NOMO-1 treated with dmso at 0.1 percent for 144 hours (cell line): ENCODE results near the gene PPP1R14C.

ENCODE experiments used
- DNase-seq: peaks from one replicate; lab custom pipeline; 2025; ENCODE audit not compliant: unreplicated experiment; lab: John Stamatoyannopoulos, UW

PPP1R14C gene, protein sequence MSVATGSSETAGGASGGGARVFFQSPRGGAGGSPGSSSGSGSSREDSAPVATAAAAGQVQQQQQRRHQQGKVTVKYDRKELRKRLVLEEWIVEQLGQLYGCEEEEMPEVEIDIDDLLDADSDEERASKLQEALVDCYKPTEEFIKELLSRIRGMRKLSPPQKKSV

DNA sequence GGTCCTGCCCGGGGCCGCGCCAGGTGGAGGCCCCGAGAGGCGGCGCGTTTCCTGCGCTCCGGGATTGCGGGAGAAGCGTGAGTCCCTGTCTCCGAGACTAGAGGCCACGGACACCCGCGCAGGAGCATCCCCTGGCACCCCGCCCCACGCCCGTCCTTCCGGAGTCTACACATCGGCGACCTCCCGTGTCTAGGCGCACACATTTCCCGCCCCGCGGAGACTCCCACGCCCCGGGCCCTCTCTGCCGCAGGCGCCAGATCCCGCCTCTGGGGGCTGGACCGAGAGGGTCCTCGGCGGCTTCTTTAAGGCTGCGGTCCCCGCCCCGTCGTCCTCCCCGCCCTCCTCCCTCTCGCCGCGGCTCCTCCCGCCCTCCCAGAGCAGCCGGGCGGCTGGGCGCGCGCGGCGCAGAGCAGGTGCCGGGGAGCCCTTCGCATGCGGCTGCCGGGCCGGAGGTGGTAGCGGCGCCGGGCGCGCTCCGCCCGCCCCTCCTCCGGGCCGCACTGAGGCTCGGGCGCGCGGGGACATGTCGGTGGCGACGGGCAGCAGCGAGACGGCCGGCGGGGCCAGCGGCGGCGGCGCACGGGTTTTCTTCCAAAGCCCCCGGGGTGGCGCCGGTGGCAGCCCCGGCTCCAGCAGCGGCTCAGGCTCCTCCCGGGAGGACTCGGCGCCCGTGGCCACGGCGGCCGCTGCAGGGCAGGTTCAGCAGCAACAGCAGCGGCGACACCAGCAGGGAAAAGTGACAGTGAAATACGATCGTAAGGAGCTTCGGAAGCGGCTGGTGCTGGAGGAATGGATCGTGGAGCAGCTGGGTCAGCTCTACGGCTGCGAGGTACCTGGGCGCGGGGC lies at the start of gene PPP1R14C:
PPP1R14C (plus strand) TSS at position 375 of the 846 bp plus-strand sequence; CDS start at position 524, 149 bp downstream.
- DNase-seq = no peak

DNA sequence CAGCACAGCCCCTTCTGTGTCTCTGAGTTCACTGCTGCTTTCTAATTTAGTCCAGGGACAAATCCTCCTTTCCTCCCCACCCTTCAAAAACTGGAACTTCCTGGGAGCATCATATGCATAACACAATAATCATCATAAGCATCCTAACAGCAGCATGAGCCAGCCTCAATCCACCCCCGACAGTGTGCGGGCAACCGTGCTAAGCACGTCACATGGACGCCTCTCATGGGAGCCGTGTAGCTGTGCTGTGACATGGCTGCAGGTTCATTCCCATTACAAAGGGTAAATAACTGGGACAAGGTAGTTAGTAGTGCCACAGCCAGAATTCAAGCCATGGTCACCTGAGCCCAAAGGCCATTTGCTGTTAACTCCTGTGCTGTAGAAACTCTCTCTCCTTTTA lies 49.4 kb upstream of the PPP1R14C start:
- no peak for DNase-seq

DNA sequence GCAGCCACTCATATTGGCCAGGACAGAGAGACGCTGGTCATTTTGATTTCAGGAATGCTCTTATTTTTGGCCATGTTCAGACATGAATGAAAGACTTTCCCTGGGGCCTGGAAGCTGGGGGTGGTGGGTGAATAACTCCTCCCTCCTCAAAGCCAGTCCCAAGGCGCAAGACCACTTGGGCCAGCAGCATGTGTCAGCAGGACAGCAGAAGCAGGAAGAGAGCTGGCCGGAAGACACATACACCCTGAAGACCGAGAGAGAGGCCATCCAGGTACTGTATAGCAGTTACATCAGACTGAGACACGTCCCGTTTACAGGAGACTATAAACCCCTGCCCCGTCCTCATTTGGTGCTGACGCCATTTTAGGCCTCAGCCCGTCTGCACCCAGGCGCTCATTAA lies 44.7 kb upstream of the PPP1R14C start:
- no peak for DNase-seq

DNA sequence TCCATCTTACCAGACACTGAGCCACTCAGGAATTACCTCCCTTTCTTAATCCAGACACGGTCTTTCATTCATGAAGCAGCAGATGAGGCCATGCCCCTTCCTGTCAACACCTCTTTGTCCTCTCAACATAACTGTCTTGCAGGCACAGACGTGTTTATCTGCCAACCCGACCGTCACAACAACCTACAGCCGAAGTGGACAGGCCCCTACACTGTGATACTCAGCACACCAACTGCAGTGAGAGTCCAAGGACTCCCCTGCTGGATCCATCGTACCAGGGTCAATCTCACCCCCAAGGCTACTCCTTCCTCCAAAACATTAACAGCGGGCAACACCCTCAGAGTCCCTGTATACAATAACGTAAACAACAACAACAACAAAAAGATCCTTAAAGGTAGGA lies 43.3 kb upstream of the PPP1R14C start:
- no peak for DNase-seq

DNA sequence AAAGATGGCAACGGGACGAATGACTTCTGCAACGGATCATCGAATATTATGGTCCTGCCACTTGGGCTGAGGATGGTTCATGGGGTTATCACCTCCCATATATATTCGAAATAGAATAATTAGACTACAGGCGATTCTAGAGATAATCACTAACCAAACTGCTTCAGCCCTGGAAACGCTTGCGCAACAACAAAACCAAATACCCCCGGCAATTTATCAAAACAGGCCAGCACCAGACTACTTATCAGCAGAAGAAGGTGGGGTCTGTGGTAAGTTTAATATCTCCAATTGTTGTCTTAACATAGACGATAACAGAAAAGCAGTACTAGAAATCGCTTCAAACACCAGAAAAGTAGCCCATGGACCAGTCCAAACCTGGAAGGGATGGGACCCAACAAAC lies 42.9 kb upstream of the PPP1R14C start:
- DNase-seq = no peak

DNA sequence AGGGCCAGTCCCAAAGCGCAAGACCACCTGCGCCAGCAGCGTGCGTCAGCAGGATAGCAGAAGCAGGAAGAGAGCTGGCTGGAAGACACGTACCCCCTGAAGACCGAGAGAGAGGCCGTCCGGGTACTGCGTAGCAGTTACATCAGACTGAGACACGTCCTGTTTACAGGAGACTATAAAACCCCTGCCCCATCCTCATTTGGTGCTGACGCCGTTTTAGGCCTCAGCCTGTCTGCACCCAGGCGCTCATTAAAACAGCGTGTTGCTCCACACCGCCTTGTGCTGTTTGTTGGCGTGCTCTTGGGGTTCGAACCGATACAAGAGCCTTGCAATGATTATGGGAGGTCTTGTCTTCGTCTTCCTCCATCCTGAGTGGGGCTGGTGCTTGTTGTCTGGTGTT lies 42.1 kb upstream of the PPP1R14C start:
- no peak for DNase-seq

DNA sequence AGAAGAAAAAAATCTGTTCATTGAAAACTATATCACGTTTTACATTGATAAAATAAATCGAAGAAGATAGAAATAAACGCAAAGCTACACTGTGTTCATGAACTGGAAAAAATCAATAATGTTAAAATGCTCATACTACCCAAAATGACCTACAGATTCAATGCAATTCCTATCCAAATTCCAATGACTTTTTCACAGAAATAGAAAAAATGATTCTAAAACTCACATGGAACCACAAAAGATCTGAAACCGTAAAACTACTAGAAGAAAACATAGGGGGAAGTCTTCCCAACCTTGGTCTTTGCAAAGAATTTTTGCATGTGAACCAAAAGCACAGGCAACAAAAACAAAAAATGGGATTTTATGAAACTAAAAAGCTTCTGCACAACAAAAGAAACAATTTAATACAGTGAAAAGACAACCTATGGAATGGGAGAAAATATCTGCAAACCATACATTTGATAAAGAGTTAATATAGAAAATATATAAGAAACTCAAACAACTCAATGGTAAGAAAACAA lies 40.0 kb upstream of the PPP1R14C start:
- DNase-seq = no peak

DNA sequence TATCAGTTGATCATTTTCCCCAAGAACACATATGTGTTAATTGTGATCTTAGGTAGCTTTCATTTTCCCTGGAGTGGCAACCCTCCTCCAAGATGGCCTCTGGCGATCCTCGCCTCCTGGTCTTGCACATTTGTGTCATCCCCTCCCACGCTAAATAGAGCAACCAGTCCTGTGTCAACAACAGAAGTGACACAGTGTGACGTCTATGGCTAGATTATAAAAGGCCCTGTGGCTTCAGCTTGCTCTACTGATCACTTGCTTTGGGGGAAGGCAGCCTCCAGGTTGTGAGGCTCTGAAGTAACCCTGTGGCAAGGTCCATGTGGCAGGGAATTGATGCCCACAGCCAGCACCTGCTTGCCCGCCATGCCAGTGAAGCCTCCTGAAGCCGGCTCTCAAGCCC lies 30.6 kb upstream of the PPP1R14C start:
- DNase-seq = no peak

DNA sequence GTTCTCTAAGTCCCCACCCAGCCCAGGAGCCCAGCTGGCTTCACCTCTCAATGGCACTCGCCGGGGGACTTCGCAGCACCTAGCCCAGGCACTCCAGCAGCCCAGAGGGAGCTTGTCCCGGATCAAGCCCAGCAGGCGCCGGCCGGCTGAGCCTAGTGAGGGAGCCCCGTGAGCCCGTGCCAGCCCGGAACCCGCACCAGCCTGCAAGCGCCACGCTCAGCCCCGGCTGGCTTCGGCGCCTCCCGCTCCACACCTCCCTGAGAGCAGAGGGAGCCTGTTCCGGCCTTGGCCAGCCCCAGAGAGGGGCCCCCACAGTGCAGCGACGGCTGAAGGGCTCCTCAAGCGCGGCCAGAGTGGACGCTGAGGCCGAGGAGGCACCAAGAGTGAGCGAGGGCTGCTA lies 27.1 kb upstream of the PPP1R14C start:
- no peak for DNase-seq

DNA sequence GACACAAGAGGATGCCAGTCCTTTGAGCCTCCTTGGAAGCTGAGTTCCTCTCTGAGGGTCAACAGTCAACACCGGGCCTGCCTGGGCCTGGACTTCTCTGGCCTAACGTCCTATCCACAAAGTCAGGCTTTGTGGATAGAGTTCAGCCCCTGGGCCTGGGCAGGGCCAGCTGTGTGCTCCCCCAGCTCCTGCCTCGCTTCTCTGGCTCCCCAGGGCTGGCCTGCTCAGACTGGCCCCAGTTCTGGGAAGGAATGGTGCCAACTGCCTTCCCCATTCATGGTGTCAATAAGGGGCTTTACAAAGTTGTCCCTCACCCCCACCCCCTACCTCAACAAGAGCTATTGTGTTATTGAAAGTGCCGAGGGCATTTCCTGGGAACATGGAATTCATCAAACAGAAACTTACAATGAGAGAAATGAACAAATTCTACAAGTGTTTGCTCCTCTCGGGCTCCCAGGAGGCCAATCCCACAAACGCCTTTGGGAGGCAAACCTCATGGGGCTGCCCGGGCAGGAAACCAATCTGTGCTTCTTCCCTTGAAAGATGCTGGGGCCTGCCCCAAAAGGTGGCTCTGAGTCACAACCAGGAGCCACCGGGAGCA lies 26.5 kb upstream of the PPP1R14C start:
- DNase-seq = no peak

DNA sequence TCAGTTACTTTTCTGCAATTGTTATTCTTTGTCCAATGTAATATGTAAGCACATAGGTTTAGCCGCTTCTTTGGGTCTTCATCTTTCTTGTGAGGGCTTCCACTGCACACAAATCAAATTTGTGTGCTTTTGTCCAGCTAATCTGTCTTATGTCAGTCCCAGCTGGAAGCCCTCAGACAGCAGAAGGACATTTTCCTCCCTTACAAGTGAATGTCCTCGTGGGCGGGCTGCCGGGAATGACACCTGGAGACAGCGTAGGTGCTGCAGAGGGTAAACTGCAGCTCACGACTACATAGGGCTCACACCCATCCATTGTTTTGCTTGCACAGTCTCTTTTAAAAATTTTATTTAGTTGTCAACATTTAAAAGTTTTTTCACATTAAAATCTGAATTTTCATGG lies 24.6 kb upstream of the PPP1R14C start:
- DNase-seq = no peak

DNA sequence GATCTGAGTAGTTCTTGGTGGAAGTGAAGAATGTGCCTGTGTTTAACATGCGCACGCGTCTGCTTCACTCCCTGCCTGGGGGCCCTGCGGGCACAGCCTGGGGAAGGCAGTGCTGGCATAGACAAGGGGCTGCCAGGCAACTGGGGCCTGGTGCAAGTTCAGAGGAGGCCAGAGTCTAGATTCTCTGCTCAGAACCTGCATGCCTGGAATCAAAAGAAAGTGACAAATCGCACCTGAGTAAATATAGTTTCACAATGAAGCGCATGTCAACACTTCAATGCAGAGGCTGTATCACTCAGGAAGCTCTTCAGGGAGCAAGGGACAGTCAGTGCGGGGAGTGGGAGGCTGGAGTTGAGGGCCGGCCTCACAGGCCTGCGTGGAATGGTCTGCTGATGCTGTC lies 24.2 kb upstream of the PPP1R14C start:
- no peak for DNase-seq

DNA sequence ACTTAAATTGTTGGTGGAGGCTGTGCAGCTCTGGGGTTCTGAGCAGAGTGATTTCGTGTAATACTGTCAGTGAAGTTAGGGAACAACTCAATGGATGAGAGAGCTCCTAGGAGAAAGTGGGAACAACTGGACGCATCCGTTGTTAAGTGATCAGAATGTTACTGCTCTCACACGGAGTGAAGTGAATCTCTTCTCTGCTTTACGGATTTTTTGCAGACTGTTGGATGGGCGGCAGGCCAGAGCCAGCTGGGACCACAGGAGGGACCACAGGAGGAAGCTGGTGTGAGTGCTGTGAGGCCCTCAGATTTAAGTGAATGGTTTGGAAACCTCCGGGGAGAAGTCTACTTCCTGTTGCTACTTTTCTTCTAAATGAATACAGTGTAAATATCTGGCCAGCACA lies 23.7 kb upstream of the PPP1R14C start:
- DNase-seq = peak; percentile 50

DNA sequence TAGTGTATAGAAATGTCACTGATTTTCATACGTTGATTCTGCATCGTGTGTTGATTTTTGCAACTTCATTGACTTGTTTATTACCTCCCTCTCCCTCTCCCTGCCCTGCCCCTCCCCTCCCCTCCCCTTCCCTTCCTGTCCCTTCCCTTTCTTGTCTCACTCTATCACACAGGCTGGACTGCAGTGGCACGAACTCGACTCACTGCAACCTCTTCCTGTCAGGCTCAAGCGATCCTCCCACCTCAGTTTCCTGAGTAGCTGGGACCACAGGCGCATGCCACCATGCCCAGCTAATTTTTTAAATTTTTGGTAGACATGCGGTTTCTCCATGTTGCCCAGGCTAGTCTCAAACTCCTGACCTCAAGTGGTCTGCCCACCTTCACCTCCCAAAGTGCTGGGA lies 19.2 kb upstream of the PPP1R14C start:
- no peak for DNase-seq

DNA sequence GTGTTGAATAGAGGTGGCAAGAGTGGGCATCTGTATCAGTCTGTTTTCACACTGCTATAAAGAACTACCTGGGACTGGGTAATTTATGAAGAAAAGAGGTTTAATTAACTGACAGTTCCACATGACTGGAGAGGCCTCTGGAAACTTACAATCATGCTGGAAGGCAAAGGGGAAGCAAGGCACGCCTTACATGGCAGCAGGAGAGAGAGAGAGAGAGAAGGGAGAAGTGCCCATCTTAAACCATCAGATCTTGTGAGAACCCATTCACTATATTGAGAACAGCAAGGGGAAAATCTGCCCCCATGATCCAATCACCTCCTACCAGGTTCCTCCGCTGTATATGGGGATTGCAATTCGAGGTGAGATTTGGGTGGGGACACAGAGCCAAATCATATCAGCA lies 18.6 kb upstream of the PPP1R14C start:
- no peak for DNase-seq

DNA sequence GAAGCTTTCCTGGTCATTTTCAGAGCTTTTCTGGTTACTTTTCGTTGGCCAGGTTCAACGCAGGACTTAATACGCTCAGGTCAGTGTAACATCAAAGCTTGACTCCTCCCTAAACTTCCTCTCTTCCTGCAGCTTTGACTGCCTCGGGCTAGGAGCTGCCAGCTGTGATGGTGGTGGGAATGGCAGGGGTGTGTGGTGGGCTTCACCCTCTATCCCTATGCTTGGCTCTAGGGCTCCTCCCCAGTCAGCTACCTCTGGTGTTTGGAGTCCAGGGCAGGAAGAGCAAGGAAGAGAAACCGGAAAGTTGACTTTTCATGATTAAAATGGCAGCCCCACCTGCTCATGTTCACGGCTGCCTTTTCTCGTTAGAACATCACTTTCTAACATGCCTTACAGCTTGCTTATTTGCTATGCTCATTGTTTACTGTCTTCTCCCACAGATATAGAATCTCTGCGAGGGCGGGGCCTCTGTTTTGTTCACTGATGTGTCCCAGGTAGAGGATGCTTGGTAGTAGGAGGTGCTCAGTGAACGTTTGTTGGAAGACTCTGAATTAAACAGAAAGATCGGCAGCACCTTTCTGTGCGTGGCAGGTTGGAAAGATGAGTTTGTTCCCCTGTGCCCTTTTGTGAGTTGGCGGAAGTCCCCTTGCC lies 16.1 kb upstream of the PPP1R14C start:
- DNase-seq = no peak

DNA sequence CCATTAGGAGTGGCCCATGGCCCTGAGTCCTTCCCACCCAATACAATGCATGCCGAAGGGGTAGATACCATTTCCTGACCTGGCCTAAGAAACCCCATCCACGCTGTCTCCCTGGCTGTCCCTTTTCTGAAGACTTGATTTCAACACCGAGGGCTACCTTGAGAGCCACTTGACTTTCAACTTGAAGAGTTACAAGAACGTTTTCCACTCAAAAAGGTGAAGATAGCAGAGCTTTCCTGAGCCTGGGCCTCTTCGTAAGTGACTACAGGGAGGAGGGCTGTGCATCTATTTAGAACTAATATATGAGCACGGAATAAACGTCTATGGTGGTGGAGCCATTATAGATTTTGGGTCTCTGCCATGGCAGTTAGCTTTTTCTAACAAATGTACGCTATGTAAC lies 14.4 kb upstream of the PPP1R14C start:
- no peak for DNase-seq

DNA sequence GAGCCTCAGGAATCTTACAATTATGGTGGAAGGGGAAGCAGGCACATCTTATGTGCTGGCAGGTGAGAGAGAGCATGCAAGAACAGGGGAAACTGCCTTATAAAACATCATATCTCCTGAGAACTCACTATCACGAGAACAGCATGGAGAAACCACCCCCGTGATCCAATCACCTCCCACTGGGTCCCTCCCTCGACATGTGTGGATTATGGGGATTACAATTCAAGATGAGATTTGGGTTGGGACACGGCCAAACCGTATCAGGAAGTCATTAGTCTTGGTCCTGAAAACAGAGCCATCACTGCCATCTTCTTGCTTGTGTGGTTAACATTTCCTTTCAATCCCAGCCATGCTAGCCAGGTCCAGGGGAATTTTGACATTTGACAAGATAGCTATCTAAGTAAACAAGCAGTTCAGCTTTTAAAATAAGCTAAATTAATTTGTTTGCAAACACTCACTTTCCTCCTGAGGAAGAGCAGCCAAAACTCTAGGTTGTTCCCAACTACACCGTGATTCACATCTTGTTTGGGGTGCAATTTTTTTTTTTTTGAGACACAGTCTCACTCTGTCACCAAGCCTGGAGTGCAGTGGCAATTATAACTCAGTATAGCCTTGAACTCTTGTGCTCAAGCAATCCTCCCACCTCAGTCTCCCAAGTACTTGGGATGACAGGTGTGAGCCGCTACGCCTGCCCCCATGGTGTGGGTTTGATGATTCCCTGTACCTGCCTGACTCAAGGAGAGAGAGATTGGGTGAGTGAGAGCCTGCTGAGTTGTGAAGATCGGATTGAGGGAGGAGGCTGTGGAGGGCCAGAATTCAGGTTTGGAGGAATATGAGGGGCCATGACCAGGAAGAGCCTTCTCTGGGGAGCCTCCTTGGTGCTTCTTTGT lies 13.0 kb upstream of the PPP1R14C start:
- no peak for DNase-seq

DNA sequence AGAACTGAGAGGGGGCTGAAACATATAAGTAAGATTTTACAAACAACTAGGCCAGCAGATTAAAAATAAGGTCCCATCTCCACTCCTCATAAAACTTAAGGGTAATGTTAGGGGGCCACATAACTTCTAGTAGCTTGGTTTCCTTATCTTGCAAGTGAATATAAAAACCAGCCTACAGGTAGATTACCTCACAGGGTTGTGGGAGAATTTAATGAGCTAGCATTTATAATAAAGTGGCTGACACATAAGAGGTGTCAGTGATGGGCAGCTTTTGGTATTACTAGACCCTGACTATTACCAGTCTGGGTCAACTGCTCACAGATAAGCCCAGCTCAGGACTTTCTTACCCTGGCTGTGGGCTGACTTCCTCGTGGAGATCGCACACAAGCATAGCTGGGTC lies 9.2 kb upstream of the PPP1R14C start:
- no peak for DNase-seq

DNA sequence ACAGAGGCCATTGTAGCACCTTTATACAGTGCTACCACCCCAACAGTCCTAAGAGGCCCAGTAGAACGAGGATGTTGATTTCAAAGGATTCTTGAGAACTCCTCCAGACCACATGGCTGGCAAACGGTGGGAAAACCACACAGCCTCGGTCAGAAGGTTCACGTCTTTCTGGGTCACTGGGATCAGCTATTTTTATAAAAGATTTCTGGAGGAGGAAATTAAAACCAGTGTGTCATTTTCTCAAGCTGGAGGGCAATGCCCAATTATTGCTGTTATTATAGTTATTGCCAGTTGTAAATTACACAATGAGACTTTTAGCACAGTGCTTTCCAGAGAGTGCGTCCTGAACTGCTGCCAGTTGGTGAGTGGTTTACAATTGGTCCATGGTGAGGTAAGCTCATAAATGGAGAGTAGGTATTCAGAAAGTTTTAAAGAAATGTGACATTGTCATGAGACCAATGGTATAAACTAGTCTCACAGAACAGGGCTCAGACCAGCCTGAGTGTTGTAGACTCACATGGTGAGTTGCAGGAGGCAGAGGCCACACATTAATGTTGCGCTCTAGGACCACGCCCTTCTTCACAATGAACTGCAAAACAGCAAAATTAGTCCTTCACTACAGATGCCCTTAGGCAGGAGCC lies 8.4 kb upstream of the PPP1R14C start:
- DNase-seq = no peak
